Measurements from ENCODE around the gene IRS1. TPM values are rescaled to one million over a fixed set of nuclear protein-coding genes. Genes with fewer than 3 reads are reported as not detected.
A peak's percentile ranks its signal among the peaks of the same experiment; 100 is the strongest.

IRS1 gene
- total RNA-seq, 1 donor from 2014 or later: 11.3 TPM

GRCh38 chr2:226813148-226813701 lies 13.6 kb upstream of the IRS1 start:
- no peak for TF ChIP-seq CTCF (IDR thresholded peaks at IDR 0.05)

DNA sequence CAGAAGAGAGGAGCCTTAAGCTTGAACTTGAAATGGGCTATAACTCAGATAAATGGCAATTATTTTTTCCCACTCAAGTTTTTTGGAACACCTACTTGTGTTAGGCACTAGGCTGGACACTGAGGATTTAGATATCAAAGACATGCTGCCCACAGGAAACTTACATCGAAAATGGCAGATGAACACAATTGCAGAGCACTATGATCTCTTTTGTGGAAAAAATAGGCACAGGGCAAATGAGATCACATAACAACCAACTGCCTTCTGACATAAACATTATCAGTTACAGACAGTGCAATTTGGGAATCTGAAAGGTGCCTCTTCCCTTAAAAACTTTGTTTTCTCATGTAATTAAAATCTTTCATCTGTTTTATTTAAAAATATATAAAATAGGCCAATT lies 3.8 kb upstream of the IRS1 start:
- no peaks in the 10 kb centered on the region for H3K9me3 ChIP-seq
- no peak overlapping the region for H3K27ac ChIP-seq
- peaks cover 5% of the 10 kb centered on the region for H3K27me3 ChIP-seq (ENCODE audit: low read depth)
- no peaks in the 10 kb centered on the region for H3K36me3 ChIP-seq
- intact Hi-C loops (cut with DNase I): loop anchor here (5.0 kb wide), 1 partner anchor 916 kb away; no protein-coding TSS in a partner anchor
- H3K4me3 ChIP-seq: no peak overlapping the region
- no peak for DNase-seq
- peaks cover 27% of the 10 kb centered on the region for H3K4me1 ChIP-seq
- no peak for ATAC-seq
- TF ChIP-seq CTCF (IDR thresholded peaks at IDR 0.05): no peak

More at GRCh38 chr2:226813148-226813701, 13.6 kb upstream of the IRS1 start:
- ATAC-seq (no peak), DNase-seq (no peak)
- H3K36me3 ChIP-seq: no peaks in the 10 kb centered on the region
- no peaks in the 10 kb centered on the region for H3K4me1 ChIP-seq
- no peaks in the 10 kb centered on the region for H3K9me3 ChIP-seq
- H3K27ac ChIP-seq: no peak overlapping the region
- H3K4me3 ChIP-seq: no peak overlapping the region
- H3K27me3 ChIP-seq (ENCODE audit: low read depth): peaks cover 9% of the 10 kb centered on the region
- intact Hi-C loops (cut with DNase I): no loop called here

- Histone ChIP-seq H3K27ac (no peak overlapping the region), H3K36me3 (no peaks in the 10 kb centered on the region), H3K9me3 (no peaks in the 10 kb centered on the region), H3K4me1 (peaks cover 32% of the 10 kb centered on the region), H3K4me3 (no peak overlapping the region), H3K27me3 (ENCODE audit: low read depth) (peaks cover 10% of the 10 kb centered on the region)
- peak; percentile 72 for TF ChIP-seq CTCF (IDR thresholded peaks at IDR 0.05)
- intact Hi-C loops (cut with DNase I): loop anchor here (5.0 kb wide), 1 partner anchor 915 kb away; no protein-coding TSS in a partner anchor
- peak; percentile 16 to 23 for ATAC-seq
- DNase-seq: no peak
These were observed 3.0 kb upstream of the IRS1 start for GRCh38 chr2:226802573-226802972.

GRCh38 chr2:226800941-226801784 lies 1.5 kb upstream of the IRS1 start:
- no peak for TF ChIP-seq CTCF (IDR thresholded peaks at IDR 0.05)
- H3K4me1 ChIP-seq: peaks cover 42% of the 10 kb centered on the region
- peak overlapping the region; percentile 77 for H3K4me3 ChIP-seq
- ATAC-seq (peak; percentile 84), DNase-seq (peak; percentile 84)
- peak overlapping the region; percentile 76 for H3K27ac ChIP-seq
- intact Hi-C loops (cut with DNase I): loop anchor here (5.0 kb wide), 1 partner anchor 914 kb away; no protein-coding TSS in a partner anchor
- H3K36me3 ChIP-seq: no peaks in the 10 kb centered on the region
- H3K9me3 ChIP-seq: no peaks in the 10 kb centered on the region
- peaks cover 10% of the 10 kb centered on the region for H3K27me3 ChIP-seq (ENCODE audit: low read depth)

DNA sequence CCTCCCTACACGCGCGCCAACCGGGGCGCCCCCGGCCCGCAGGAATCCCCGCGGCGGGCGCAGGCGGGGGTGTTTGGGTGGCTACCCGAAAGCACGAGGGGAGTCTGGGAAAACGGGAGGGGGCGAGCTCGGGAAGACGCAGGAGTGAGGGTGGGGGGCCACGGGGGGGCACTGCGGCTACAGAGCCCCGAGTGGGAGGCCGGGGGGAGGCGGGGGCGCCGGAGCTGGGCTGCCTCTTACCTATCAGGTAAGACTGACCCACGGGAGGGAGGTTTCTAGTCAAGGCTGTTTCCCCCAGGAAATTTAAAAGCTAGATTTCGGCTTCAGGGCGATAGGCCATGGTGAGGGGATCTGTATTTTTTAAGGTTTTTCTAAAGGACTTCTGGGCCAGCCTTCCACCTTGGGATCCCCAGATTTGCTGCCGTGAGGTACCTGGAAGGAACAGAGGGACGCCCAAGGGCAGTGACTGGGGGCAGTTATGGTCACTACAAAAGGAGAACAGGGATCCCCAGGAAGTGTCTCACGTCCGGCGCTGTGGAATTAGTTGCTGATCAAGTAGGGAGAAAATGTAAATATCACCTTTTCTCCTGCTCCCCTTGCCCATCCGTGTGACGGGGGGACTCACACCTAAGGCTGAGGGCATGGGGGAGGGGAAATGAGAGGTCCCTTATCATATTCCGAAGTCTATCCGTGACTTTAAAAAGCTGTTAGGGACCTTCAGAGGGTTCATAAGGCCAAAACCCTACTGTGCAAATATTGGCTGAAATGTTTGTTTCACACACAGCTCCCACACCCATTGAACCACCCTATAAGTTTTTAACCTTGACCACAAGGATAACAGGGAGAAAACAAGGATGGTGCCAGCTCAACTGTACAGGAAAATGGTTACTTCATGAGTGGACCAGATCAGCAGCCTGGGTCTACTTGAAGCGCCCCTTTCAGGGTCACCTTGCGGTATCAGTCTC lies 638 bp upstream of the IRS1 start:
- ATAC-seq: no peak
- Histone ChIP-seq H3K36me3 (no peaks in the 10 kb centered on the region), H3K4me3 (peak overlapping the region; percentile 77), H3K9me3 (no peaks in the 10 kb centered on the region), H3K4me1 (peaks cover 48% of the 10 kb centered on the region), H3K27me3 (ENCODE audit: low read depth) (peaks cover 10% of the 10 kb centered on the region), H3K27ac (peak overlapping the region; percentile 76)
- intact Hi-C loops (cut with DNase I): loop anchor here (5.0 kb wide), 1 partner anchor 913 kb away; no protein-coding TSS in a partner anchor
- peak; percentile 24 for TF ChIP-seq CTCF (IDR thresholded peaks at IDR 0.05)
- DNase-seq: peak; percentile 57
